ENCODE measurements around the gene CLCNKB.

CLCNKB gene

GRCh38 chr1:16095447-16095846 is 51.9 kb downstream of the CLCNKB start:
- H3K27me3 ChIP-seq (ENCODE audit: insufficient read depth, low read length): peaks cover 10% of the 10 kb centered on the region
- H3K9me3 ChIP-seq (ENCODE audit: low read length): no peaks in the 10 kb centered on the region
- H3K4me1 ChIP-seq (ENCODE audit: insufficient read depth, low read length): peaks cover 3% of the 10 kb centered on the region
- H3K36me3 ChIP-seq (ENCODE audit: insufficient read depth, low read length): no peaks in the 10 kb centered on the region
- H3K4me3 ChIP-seq (ENCODE audit: low read length): no peak overlapping the region
- H2AFZ ChIP-seq (ENCODE audit: low read depth, low read length): no peak overlapping the region

- Histone ChIP-seq H2AFZ (ENCODE audit: low read depth, low read length) (no peak overlapping the region), H3K36me3 (ENCODE audit: insufficient read depth, low read length) (no peaks in the 10 kb centered on the region), H3K9me3 (ENCODE audit: low read length) (no peaks in the 10 kb centered on the region), H3K27me3 (ENCODE audit: insufficient read depth, low read length) (peaks cover 7% of the 10 kb centered on the region), H3K4me3 (ENCODE audit: low read length) (no peak overlapping the region), H3K4me1 (ENCODE audit: insufficient read depth, low read length) (no peaks in the 10 kb centered on the region)
Measured at GRCh38 chr1:16099412-16099811, 55.8 kb downstream of the CLCNKB start.

- no peaks in the 10 kb centered on the region for H3K4me1 ChIP-seq (ENCODE audit: insufficient read depth, low read length)
- no peaks in the 10 kb centered on the region for H3K36me3 ChIP-seq (ENCODE audit: insufficient read depth, low read length)
- peaks cover 5% of the 10 kb centered on the region for H3K27me3 ChIP-seq (ENCODE audit: insufficient read depth, low read length)
- no peak overlapping the region for H2AFZ ChIP-seq (ENCODE audit: low read depth, low read length)
- H3K9me3 ChIP-seq (ENCODE audit: low read length): no peaks in the 10 kb centered on the region
- H3K4me3 ChIP-seq (ENCODE audit: low read length): no peak overlapping the region
Measured at GRCh38 chr1:16101623-16102022, 58.0 kb downstream of the CLCNKB start.

Data from neuron (in vitro differentiated cells).